Cardiac fibroblast (primary cell): Measurements from ENCODE around the gene SAPCD2.

Experiments used
- DNase-seq, 2 donors: peaks; one replicate each; pipeline versions ENCODE4 v3.0.0 to v3.0.0-alpha.2; 2010; ENCODE audit warnings: low read depth in 2 of 2
- H3K4me3 ChIP-seq, 2 donors: replicated peaks in 1 of 2; 1 replicate in 1 of 2; 2 replicates in 1 of 2; pipeline ENCODE4 v1.5.1; 2011; ENCODE audit warnings: low read depth in 2 of 2, low read length in 2 of 2, mild to moderate bottlenecking in 2 of 2, moderate library complexity in 1 of 2
- CTCF ChIP-seq: IDR thresholded peaks from one replicate; pipeline ENCODE4 v1.5.1; 2011; ENCODE audit warnings: low read depth, mild to moderate bottlenecking, low read length, inconsistent platforms

SAPCD2 gene

GRCh38 chr9:137032858-137033257, 37.5 kb downstream of the SAPCD2 start:
- DNase-seq = no peak
- TF ChIP-seq CTCF = no peak
- H3K4me3 ChIP-seq = no peak overlapping the region

GRCh38 chr9:137031904-137032640, 38.3 kb downstream of the SAPCD2 start, which contains the start of gene FUT7:
TSS of gene FUT7 (minus strand) at chr9:137032088. CDS start at chr9:137031991, 97 bp downstream.
- H3K4me3 ChIP-seq = no peak within 1 kb of the TSS
- TF ChIP-seq CTCF = no peak
- no peak for DNase-seq

GRCh38 chr9:137030538-137031527, 39.5 kb downstream of the SAPCD2 start:
- DNase-seq = no peak
- no peak overlapping the region for H3K4me3 ChIP-seq
- no peak for TF ChIP-seq CTCF

GRCh38 chr9:137030006-137030405, 40.4 kb downstream of the SAPCD2 start:
- no peak for DNase-seq
- no peak for TF ChIP-seq CTCF
- H3K4me3 ChIP-seq = no peak overlapping the region

GRCh38 chr9:137029058-137029936, 41.1 kb downstream of the SAPCD2 start:
- peak; percentile 96 for TF ChIP-seq CTCF
- peak; percentile 63 to 66 for DNase-seq
- H3K4me3 ChIP-seq = no peak overlapping the region
